ENCODE measurements around the gene PUS7.
A peak's percentile ranks its signal among the peaks of the same experiment; 100 is the strongest.
"Not testable (repeated sequence)": the region's sequence is repeated elsewhere in the genome, so short reads cannot be mapped to it uniquely, and the experiment has no call there.

The PUS7 gene

GRCh38 chr7:105521717-105522463 is at the start of gene PUS7:
Gene PUS7 (minus strand): TSS chr7:105522271. CDS start chr7:105508512, 13,759 bp downstream.
- DNase-seq, result peak; percentile 84 to 85

- DNase-seq, result no peak
These were observed 45.8 kb upstream of the PUS7 start for GRCh38 chr7:105567821-105568220.

GRCh38 chr7:105567024-105567423 is 45.0 kb upstream of the PUS7 start:
- DNase-seq, result no peak

- DNase-seq, result no peak
These were observed 43.1 kb upstream of the PUS7 start for GRCh38 chr7:105565190-105565589.

GRCh38 chr7:105559926-105560325 is 37.9 kb upstream of the PUS7 start:
- DNase-seq, result no peak

- DNase-seq, result no peak
These were observed 16.3 kb upstream of the PUS7 start for GRCh38 chr7:105538339-105538738.

- DNase-seq, result no peak
These were observed 10.8 kb upstream of the PUS7 start for GRCh38 chr7:105532709-105533460.

- DNase-seq, result peak; percentile 90 to 92
These were observed 10.0 kb upstream of the PUS7 start, which contains the start of gene RINT1 for GRCh38 chr7:105531792-105532671. Gene RINT1 (plus strand): TSS chr7:105532201. CDS start chr7:105532316, 115 bp downstream.

GRCh38 chr7:105530546-105530945 is 8.5 kb upstream of the PUS7 start:
- DNase-seq, result no peak

- DNase-seq, result no peak
These were observed 8.1 kb upstream of the PUS7 start for GRCh38 chr7:105530126-105530525.

GRCh38 chr7:105527737-105528136 is 5.7 kb upstream of the PUS7 start:
- DNase-seq, result not testable (repeated sequence)

GRCh38 chr7:105524840-105525239 is 2.8 kb upstream of the PUS7 start:
- no peak for DNase-seq

- not testable (repeated sequence) for DNase-seq
These were observed 2.4 kb upstream of the PUS7 start for GRCh38 chr7:105524423-105524822.

- peak; percentile 19 to 31 for DNase-seq
These were observed 899 bp downstream of the PUS7 start for GRCh38 chr7:105521027-105521716.

GRCh38 chr7:105520620-105521019 is 1.5 kb downstream of the PUS7 start:
- not testable (repeated sequence) for DNase-seq

- DNase-seq, result no peak
These were observed 2.7 kb downstream of the PUS7 start for GRCh38 chr7:105519353-105519752.

GRCh38 chr7:105515610-105516009 is 6.5 kb downstream of the PUS7 start:
- DNase-seq, result not testable (repeated sequence)

- no peak for DNase-seq
These were observed 9.0 kb downstream of the PUS7 start for GRCh38 chr7:105512926-105513526.

GRCh38 chr7:105512415-105512814 is 9.7 kb downstream of the PUS7 start:
- DNase-seq, result no peak

- no peak for DNase-seq
These were observed 19.9 kb downstream of the PUS7 start for GRCh38 chr7:105502173-105502572.

- DNase-seq, result no peak
These were observed 25.1 kb downstream of the PUS7 start for GRCh38 chr7:105497016-105497415.

GRCh38 chr7:105496521-105496920 is 25.6 kb downstream of the PUS7 start:
- DNase-seq, result no peak
